Vagina (tissue), 2 donors: ENCODE results near the gene ZNF316. TPM values are rescaled to one million over a fixed set of nuclear protein-coding genes. Genes with fewer than 3 reads are reported as not detected.
A peak's percentile ranks its signal among the peaks of the same experiment; 100 is the strongest.

Experiments
- DNase-seq, 2 donors: peaks; one replicate each; pipeline ENCODE4 v3.0.0-alpha.2; 2017; ENCODE audit errors: extremely low spot score in 2 of 2
- H3K27ac ChIP-seq: fragments of 200-600 bp; sonication (generic); one replicate; pipeline ENCODE4 v1.5.1; 2019
- H3K27me3 ChIP-seq: fragments of 200-600 bp; sonication (generic); one replicate; pipeline ENCODE4 v1.5.1; 2019
- H3K36me3 ChIP-seq, 2 donors: fragments of 200-600 bp; sonication (generic); one replicate each; pipeline ENCODE4 v1.5.1; 2017 to 2019
- H3K4me1 ChIP-seq: fragments of 200-600 bp; sonication (generic); one replicate; pipeline ENCODE4 v1.5.1; 2019
- H3K4me3 ChIP-seq, 2 donors: fragments of 200-600 bp; sonication (generic); 1 replicate in 1 of 2; 2 replicates in 1 of 2; pipeline ENCODE4 v1.5.1; 2016 to 2019
- H3K9me3 ChIP-seq: fragments of 200-600 bp; sonication (generic); one replicate; pipeline ENCODE4 v1.5.1; 2019
- POLR2A ChIP-seq, 2 donors: fragments of 450-650 bp; IDR thresholded peaks; one replicate each; pipeline ENCODE4 v1.6.1; 2017; ENCODE audit warnings: antibody characterized with exemption in 2 of 2, mild to moderate bottlenecking in 2 of 2, moderate library complexity in 2 of 2
- POLR2AphosphoS5 ChIP-seq, 2 donors: sonication (generic); formaldehyde crosslinking; IDR thresholded peaks; one replicate each; pipeline ENCODE4 v1.9.0; 2017; ENCODE audit warnings: antibody characterized with exemption in 2 of 2, mild to moderate bottlenecking in 2 of 2, low read depth in 1 of 2; ENCODE audit not compliant: insufficient read depth in 1 of 2
- intact Hi-C: fragments of 100-400 bp; cut with DNase I; formaldehyde crosslinking; loops from one replicate; pipeline ENCODE4 v1.15.1; 2023
- total RNA-seq: library from RNA; depleted of rRNA; stranded (reverse); fragments of >200 nt; gene quantifications from one replicate; pipeline ENCODE4 v1.2.3, GENCODE V29; 2016
- TF ChIP-seq, protein P1 (sequence below), 3 experiments: fragments of 450-650 bp in 2 of 3; fragments of 200-600 bp in 1 of 3; sonication (generic) in 1 of 3; IDR thresholded peaks; one replicate each; pipeline ENCODE4 v1.5.1; 2017 to 2019; ENCODE audit warnings: antibody characterized with exemption in 3 of 3, mild to moderate bottlenecking in 2 of 3, moderate library complexity in 2 of 3

Gene ZNF316
- total RNA-seq, 1 donor from 2014 or later, result 25.5 TPM

DNA sequence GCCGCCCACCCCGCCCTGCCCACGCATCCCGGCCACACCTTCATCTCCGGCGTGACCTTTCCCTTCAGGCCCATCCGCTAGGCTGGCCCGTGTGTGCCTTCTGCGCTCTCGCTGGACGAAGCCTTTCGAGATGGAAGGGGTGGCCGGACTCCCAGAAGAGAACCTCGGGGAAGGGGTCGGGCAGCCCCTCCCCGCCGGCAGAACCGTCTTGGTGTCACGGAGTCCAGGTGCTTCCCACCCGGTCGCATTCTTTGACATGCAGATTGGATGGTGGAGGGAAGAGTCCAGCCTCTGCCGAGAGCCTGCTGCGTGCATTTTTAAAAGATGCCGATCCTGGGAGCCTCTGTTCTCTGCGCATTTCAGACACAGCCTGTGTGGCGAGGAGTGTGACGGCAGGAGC, 29.0 kb upstream of the ZNF316 start:
- no peaks in the 10 kb centered on the region for H3K27me3 ChIP-seq
- no peak overlapping the region for H3K27ac ChIP-seq
- peaks cover 0 to 25% of the 10 kb centered on the region in 2 donors for H3K36me3 ChIP-seq
- no peak for DNase-seq
- intact Hi-C loops, result no loop called here
- H3K4me3 ChIP-seq, result no peak overlapping the region
- H3K4me1 ChIP-seq, result no peaks in the 10 kb centered on the region
- no peak for TF ChIP-seq POLR2AphosphoS5 (IDR thresholded peaks at IDR 0.05; ENCODE audit: insufficient read depth in 1 of 2, low read depth in 1 of 2)
- no peaks in the 10 kb centered on the region for H3K9me3 ChIP-seq

DNA sequence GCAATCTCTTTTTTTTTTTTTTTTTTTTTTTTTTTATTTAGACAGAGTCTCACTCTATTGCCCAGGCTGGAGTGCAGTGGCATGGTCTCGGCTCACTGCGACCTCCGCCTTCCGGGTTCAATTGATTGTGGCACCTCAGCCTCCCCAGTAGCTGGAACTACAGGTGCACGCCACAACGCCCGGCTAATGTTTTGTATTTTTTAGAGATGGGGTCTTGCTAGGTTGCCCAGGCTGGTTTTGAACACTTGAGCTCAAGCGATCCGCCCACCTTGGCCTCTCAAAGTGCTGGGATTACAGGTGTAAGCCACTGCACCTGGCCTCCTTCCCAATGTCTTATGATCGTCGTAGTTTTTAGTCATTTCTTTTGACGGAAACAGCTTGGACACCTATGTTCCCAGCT, 28.3 kb upstream of the ZNF316 start:
- intact Hi-C loops, result no loop called here
- H3K27ac ChIP-seq, result no peak overlapping the region
- DNase-seq, result no peak
- H3K27me3 ChIP-seq, result no peaks in the 10 kb centered on the region
- H3K4me1 ChIP-seq, result no peaks in the 10 kb centered on the region
- TF ChIP-seq POLR2AphosphoS5 (IDR thresholded peaks at IDR 0.05; ENCODE audit: insufficient read depth in 1 of 2, low read depth in 1 of 2) (no peak), POLR2A (IDR thresholded peaks at IDR 0.05) (no peak)
- TF ChIP-seq, protein P1, sequence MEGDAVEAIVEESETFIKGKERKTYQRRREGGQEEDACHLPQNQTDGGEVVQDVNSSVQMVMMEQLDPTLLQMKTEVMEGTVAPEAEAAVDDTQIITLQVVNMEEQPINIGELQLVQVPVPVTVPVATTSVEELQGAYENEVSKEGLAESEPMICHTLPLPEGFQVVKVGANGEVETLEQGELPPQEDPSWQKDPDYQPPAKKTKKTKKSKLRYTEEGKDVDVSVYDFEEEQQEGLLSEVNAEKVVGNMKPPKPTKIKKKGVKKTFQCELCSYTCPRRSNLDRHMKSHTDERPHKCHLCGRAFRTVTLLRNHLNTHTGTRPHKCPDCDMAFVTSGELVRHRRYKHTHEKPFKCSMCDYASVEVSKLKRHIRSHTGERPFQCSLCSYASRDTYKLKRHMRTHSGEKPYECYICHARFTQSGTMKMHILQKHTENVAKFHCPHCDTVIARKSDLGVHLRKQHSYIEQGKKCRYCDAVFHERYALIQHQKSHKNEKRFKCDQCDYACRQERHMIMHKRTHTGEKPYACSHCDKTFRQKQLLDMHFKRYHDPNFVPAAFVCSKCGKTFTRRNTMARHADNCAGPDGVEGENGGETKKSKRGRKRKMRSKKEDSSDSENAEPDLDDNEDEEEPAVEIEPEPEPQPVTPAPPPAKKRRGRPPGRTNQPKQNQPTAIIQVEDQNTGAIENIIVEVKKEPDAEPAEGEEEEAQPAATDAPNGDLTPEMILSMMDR (IDR thresholded peaks at IDR 0.05), result no peak
- H3K36me3 ChIP-seq, result peaks cover 0 to 17% of the 10 kb centered on the region in 2 donors
- H3K9me3 ChIP-seq, result no peaks in the 10 kb centered on the region
- no peak overlapping the region for H3K4me3 ChIP-seq

DNA sequence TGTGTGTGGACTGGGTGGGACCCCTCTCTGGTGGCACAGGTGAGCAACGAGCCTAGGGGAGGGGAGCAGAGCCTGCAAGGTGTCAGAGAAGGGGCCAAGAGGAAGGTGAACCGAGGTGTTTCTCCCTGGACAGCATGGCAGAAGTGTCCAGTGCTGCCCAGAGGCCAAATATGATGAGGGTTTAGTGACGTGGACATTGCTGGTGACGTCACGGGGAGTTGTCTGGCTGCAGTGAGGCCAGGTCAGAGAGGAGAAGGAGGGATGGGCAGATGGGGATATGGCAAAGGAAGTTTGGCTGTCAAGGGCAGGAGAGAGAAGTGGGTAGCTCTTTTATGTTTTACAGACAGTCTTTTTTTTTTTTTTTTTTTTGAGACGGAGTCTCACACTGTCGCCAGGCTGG, 24.3 kb upstream of the ZNF316 start:
- TF ChIP-seq, protein P1 (IDR thresholded peaks at IDR 0.05), result no peak
- TF ChIP-seq POLR2A (IDR thresholded peaks at IDR 0.05) (no peak), POLR2AphosphoS5 (IDR thresholded peaks at IDR 0.05; ENCODE audit: insufficient read depth in 1 of 2, low read depth in 1 of 2) (no peak)
- Histone ChIP-seq H3K4me1 (peaks cover 26% of the 10 kb centered on the region), H3K9me3 (no peaks in the 10 kb centered on the region), H3K27me3 (no peaks in the 10 kb centered on the region), H3K4me3 (no peak overlapping the region), H3K36me3 (peaks cover 0 to 7% of the 10 kb centered on the region in 2 donors), H3K27ac (no peak overlapping the region)
- no peak for DNase-seq
- intact Hi-C loops, result no loop called here

DNA sequence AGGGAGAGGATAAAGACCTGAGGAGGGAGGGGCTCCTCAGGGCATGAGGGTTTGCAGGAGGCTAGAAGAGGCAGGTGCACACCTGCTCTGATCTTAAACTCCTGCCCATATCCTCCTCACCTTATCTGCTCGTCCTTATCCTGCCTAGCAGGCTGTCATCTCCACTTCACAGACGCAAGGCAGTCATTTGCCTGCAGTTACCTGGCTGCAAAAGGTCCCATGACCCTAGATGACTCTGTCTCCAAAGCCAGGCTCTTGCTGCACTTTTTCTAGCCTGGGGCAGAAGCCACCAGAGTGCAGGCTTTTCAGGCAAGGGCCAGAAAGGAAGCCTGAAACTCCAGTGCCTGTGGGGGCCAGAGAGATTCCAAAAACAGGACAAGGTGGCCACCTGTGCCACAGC, 23.4 kb upstream of the ZNF316 start:
- TF ChIP-seq, protein P1 (IDR thresholded peaks at IDR 0.05), result no peak
- no peak for TF ChIP-seq POLR2AphosphoS5 (IDR thresholded peaks at IDR 0.05; ENCODE audit: insufficient read depth in 1 of 2, low read depth in 1 of 2)
- no peak for TF ChIP-seq POLR2A (IDR thresholded peaks at IDR 0.05)
- Histone ChIP-seq H3K4me3 (no peak overlapping the region), H3K9me3 (no peaks in the 10 kb centered on the region), H3K27me3 (no peaks in the 10 kb centered on the region), H3K36me3 (no peaks in the 10 kb centered on the region), H3K4me1 (peaks cover 26% of the 10 kb centered on the region), H3K27ac (no peak overlapping the region)
- DNase-seq, result no peak
- intact Hi-C loops, result no loop called here

DNA sequence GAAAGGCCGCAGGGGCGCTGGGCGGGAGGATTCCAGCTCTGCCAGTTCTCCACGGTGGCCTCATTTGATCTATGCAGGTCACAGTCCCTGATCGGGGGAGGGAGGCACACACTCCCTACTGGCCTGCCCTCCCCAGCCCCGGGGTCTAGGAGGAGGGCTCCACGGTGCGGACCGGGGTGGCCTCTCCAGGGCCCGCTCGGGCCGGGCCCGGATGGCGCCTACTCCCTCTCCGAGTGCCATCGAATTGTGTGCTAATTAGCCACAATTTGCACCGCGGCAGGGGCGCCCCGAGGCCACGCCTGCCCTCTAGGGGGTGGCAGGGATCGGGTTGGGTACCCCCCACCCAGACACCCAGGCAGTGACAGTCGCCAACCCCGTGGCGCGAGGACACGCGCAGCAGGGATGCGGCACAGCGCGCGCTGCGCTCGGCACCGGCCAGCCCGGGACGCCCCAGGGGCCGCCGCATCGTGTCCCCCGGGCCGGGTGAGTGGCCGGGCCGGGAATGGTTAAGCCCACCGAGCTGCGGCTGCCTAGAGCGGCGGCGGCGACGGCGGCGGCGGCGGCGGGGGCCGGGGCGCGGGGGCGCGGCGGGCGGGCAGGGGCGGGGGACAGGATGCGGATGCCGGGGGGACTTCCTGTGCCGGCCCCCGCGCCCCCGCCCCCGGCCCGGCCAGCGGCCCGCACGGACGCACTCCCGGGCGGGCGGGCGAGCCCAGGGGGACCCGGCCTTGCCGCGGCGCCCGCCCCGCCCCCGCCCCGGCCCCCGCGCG, 22.0 kb upstream of the ZNF316 start, which contains the start of gene ZNF853:
Gene ZNF853, plus strand, starts transcription at position 658 of the 770 bp plus-strand sequence. CDS start 565 bp downstream, outside the sequence.
- DNase-seq, result no peak
- Histone ChIP-seq H3K27me3 (no peaks in the 10 kb centered on the region), H3K9me3 (no peaks in the 10 kb centered on the region), H3K36me3 (no peaks in the 10 kb centered on the region), H3K27ac (peak within 1 kb of the TSS; percentile 63), H3K4me3 (peak within 1 kb of the TSS; percentile 68 to 72), H3K4me1 (peaks cover 26% of the 10 kb centered on the region)
- no peak for TF ChIP-seq POLR2A (IDR thresholded peaks at IDR 0.05)
- no peak for TF ChIP-seq POLR2AphosphoS5 (IDR thresholded peaks at IDR 0.05; ENCODE audit: insufficient read depth in 1 of 2, low read depth in 1 of 2)
- TF ChIP-seq, protein P1 (IDR thresholded peaks at IDR 0.05), result no peak
- intact Hi-C loops, result no loop called here
